ENCODE results near the gene ZFAND3.

The ZFAND3 gene, protein sequence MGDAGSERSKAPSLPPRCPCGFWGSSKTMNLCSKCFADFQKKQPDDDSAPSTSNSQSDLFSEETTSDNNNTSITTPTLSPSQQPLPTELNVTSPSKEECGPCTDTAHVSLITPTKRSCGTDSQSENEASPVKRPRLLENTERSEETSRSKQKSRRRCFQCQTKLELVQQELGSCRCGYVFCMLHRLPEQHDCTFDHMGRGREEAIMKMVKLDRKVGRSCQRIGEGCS

GRCh38 chr6:37819177-37819801, at the start of gene ZFAND3:
Gene ZFAND3 (plus strand): TSS chr6:37819727. CDS start chr6:37819946, 219 bp downstream.
- DNase-seq: peak; percentile 85 to 99 (median 97)
- intact Hi-C loops (cut with DNase I): no loop called here

DNA sequence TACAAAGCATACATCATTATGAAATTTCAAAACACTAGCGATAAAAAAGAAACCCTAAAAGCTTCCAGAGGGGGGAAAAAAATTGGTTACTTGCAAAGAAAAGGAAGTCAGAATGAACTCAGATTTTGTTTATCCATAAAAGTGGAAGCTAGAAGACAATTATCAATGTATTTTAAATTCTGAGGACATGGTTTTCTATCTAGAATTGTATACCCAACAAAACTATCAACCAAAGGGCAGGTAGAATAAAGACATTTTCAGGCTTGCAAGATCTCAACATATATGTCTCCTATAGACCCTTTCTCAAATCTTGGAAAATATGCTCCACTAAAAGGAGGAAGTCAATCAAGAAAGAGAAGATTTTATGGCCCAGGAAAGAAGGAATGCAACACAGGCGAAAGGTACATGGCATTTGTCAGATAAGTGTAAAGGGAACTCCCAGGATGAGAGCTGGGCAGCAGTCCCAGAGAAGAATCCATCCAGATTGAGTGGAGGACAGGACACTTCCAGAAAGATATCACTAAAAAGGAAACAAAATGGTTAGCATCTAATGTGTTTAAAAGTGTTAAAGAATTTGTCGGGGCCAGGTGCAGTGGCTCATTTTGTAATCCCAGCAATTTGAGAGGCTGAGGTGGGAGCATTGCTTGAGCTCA, 45.4 kb upstream of the ZFAND3 start:
- intact Hi-C loops (cut with DNase I): no loop called here
- DNase-seq: no peak

- intact Hi-C loops (cut with DNase I): no loop called here
- DNase-seq: no peak
Observed at GRCh38 chr6:37776566-37776965, 43.0 kb upstream of the ZFAND3 start.

GRCh38 chr6:37777272-37777834, 42.2 kb upstream of the ZFAND3 start:
- no peak for DNase-seq
- intact Hi-C loops (cut with DNase I): no loop called here

DNA sequence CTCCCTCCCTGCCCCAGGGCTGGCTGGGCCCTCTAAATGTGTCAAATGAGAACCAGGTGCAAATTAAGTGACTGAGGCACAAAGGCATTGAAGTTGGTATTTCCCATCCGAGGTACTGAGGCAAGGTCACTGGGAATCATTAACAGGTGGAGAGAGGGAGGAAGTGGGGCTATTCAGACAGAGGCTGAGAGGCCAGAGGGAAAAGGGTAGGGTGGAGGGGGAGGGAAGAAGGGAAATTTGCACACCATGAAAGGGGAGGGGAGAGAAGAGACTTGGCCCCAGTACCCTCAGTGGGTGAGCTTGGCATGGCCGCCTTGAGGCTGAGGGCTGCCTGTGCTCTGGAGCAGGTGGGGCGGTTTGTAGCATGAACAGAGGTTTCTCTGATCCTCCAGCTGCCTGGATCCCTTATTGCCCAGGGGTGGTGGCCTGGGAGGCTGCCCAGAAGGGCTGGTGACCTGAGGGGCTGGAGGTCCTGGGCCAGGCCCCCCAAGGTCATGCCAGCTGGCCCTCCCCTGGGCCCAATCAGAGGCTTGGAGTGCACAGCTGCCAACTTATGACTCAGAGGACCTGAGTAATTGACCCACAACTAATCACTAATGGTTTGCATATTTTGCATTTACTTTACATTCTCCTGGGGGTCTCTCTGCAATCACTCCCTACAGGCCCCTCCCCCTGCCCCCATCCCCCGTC, 40.3 kb upstream of the ZFAND3 start:
- no peak for DNase-seq
- intact Hi-C loops (cut with DNase I): no loop called here

- DNase-seq: no peak
- intact Hi-C loops (cut with DNase I): loop anchor here (10.0 kb wide), 2 partner anchors 75 to 715 kb away; no protein-coding TSS in a partner anchor
Observed at GRCh38 chr6:37779902-37780628, 39.5 kb upstream of the ZFAND3 start.

GRCh38 chr6:37781788-37782187, 37.7 kb upstream of the ZFAND3 start:
- no peak for DNase-seq
- intact Hi-C loops (cut with DNase I): loop anchor here (10.0 kb wide), 2 partner anchors 77 to 713 kb away; no protein-coding TSS in a partner anchor

DNA sequence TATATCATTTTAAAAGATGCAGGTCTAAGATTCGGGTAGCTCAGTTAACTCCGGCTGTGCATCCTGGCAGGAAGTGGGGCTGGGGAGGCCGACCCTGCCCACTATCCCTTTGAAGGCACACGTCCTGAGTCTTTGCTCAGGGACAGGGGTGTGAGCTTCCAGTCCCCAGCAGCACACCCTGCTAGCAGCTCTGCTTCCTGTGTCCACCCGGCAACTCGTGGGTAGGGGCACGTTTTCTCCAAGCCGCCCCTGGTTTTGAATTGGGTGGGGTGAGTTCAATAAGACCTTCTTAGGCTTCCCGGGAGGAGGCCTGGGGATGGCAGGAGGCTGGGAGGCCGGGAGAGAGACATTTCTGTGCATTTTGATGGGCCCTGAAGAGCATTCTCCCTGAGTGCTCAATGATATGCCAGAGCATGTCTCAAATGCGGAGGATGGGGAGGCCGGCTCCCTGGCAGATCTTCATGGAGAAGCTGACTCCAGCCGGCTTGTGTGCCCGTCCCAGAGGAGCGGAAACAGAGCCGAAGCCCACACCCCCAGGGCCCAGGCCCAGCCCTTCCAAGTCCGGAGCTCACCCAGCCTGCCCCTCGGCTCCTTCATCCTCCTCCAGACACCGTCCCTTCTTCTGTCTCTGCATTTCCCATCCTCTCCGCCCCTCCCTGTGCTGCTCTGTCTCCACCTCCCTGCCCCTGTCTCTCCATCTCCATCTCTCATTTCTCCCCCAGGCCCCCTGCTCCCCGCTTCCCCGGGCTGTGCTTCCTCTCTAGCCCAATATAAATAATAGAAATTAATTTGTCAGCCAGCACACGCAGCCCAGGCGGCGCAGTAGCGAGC, 36.3 kb upstream of the ZFAND3 start:
- intact Hi-C loops (cut with DNase I): loop anchor here (10.0 kb wide), 2 partner anchors 78 to 712 kb away; no protein-coding TSS in a partner anchor
- peak in 40 of 42 donors; percentile 19 to 69 (median 37) for DNase-seq

DNA sequence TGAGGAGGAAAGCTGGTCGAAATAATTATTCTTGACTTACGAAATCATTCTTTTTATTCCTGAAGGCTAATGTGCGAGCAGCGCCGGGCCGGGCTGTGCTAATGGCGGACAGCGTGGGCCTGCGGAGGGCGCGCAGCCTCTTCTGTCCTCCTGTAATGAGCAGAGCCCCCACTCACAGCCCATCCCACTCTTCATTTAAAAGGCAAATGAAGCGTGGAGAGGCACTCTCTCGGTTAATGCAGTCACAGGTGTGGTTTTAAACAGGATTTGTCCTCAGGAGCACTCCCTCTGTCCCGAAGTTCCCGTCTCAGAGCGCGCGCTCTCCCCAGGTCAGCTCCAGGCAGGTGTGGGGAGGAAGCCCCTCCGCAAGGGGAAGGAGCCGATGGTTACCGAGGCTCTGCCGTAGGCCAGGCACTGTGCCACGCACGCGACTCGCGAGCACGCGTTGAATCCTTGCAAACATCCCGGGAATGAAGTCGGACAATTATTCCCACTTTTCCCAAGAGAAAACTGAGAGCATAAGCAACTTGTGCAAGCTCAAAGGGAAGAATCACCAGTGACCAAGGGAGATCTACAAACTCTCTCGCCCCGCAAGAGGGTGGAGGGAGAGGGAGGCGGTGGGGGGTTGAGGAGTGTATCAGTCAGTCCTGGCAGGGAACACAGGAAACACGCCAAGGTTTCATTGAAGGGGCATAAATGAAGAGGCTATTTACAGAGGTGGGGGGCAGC, 35.5 kb upstream of the ZFAND3 start:
- DNase-seq: peak in 40 of 42 donors; percentile 13 to 78 (median 42)

GRCh38 chr6:37784585-37784967, 35.0 kb upstream of the ZFAND3 start:
- peak in 2 of 42 donors; percentile 6 to 7 for DNase-seq
- intact Hi-C loops (cut with DNase I): loop anchor here (10.0 kb wide), 2 partner anchors 80 to 710 kb away; no protein-coding TSS in a partner anchor

More for the DNA sequence above, 35.5 kb upstream of the ZFAND3 start:
- intact Hi-C loops (cut with DNase I): loop anchor here (10.0 kb wide), 2 partner anchors 79 to 711 kb away; no protein-coding TSS in a partner anchor

DNA sequence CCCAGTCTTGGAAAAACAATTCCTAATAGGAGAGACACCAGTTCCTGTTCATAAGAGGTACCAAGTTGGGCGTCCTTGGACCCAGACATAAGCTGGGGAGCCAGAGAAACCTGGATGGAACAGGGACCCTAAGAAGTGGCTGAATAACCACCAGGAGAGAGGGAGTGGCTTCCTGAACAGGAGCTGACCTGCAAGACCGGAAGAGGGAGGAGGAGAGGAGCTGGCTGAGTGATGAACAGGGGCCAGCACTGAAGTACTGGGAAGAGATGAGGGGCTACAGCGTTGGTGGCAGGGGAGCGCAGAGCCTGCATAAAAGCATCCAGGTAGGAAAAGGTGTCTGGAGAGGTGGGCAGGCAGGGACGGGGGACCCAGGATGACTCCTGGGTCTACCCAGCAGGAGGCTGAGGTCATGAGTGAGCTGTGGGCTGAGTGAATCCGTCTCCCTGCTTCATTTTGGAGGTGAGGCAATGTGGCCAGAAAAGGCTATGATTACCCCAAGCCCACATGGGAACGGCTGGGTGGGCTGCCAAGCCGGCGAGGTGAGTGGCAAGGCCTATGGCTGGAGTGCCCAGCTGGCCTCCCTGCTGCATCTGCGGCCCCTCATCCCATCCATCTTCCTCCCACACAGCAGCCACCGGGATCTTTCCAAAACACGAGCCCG, 34.4 kb upstream of the ZFAND3 start:
- intact Hi-C loops (cut with DNase I): loop anchor here (10.0 kb wide), 2 partner anchors 80 to 710 kb away; no protein-coding TSS in a partner anchor
- DNase-seq: no peak

- no peak for DNase-seq
- intact Hi-C loops (cut with DNase I): loop anchor here (10.0 kb wide), 2 partner anchors 81 to 709 kb away; no protein-coding TSS in a partner anchor
Observed at GRCh38 chr6:37785663-37786270, 33.8 kb upstream of the ZFAND3 start.

DNA sequence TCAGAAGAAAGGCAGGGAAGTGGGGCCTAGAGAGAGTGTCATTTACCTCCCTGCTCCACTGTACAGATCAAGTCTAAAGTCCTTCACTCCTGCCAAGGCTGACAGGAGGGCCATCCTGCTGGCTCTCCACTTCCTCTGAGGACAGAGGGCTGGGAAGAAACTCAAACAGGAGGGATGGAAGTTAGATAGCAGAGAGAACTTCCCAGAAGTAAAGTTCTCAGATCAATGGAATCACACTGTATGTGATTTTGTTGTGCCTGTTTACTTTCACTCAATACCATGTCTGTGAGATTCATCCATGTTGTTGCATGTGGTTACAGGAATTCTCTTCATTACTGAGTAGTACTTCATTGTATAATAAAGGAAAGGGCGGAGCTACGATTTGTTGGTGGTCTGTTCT, 32.3 kb upstream of the ZFAND3 start:
- DNase-seq: no peak
- intact Hi-C loops (cut with DNase I): loop anchor here (10.0 kb wide), 2 partner anchors 82 to 708 kb away; no protein-coding TSS in a partner anchor

DNA sequence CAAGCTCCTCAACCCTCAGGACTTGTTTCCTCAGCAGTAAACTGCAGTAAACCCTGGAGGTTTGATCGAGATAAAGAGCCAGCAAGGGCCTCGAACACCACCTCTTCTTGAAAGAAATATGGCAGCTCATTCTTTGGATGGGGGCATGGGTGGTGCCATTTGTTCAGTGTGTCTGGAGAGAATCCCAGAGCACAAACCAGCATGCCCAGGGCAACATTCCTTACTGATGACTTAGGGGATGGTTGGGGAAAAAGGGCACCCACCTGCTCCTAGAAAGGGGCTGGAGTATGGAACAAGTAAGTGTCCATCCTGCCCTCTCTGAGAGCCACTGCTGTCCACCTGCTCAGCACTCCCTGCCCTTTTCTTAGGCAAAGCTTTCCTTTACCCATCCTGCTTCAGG, 31.3 kb upstream of the ZFAND3 start:
- no peak for DNase-seq
- intact Hi-C loops (cut with DNase I): loop anchor here (10.0 kb wide), 2 partner anchors 83 to 707 kb away; no protein-coding TSS in a partner anchor

DNA sequence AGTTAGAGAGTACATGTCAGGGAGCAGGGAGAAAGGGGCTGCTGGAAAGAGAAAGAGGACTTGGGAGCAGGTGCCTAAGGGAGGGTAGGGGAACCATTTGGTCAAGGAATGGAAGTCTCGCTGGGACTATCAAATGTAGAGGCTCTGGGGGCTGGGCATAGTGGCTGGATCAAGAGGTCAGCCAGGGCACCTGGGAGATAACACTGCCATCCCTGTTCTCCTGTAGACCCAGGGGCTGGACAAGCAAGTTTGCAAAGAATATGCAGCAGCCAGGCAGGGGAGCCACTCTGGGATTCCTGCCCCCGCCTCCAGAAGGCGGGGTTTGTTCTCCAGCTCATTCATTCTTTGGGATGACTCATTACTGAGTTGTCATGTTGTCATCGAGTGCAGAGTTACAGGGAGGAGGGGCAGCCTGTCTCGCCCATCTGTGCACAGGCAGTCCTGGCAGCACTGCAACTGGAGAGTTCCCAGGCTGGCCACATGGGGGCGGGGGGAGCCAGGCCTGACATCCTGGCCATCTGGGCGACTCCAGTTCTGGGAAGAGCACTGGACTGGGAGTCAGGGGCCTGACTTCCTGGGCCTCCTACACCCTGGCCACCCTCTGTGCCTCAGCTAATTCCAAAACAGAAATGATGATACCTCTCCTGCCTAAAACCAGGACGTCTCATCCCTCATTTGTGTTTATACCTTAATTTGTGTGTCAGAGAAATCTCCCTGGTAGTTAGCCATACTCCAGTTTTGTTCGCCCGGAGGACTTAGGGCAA, 28.2 kb upstream of the ZFAND3 start:
- peak; percentile 85 to 98 (median 94) for DNase-seq
- intact Hi-C loops (cut with DNase I): no loop called here

Data from head of caudate nucleus (tissue), 42 donors.